Uterus (tissue), 2 donors: ENCODE measurements around the gene TMEM212.

Experiments
- POLR2A ChIP-seq, 2 donors: fragments of 450-650 bp; IDR thresholded peaks; one replicate each; pipeline ENCODE4 v1.6.1; 2016; ENCODE audit warnings: antibody characterized with exemption in 2 of 2, mild to moderate bottlenecking in 1 of 2, moderate library complexity in 1 of 2
- TF ChIP-seq, protein P1 (sequence below), 4 experiments: fragments of 200-600 bp in 2 of 4; fragments of 450-650 bp in 2 of 4; sonication (generic) in 2 of 4; IDR thresholded peaks; one replicate each; pipeline ENCODE4 v1.5.1; 2016 to 2019; ENCODE audit warnings: antibody characterized with exemption in 4 of 4, mild to moderate bottlenecking in 2 of 4, moderate library complexity in 1 of 4

DNA sequence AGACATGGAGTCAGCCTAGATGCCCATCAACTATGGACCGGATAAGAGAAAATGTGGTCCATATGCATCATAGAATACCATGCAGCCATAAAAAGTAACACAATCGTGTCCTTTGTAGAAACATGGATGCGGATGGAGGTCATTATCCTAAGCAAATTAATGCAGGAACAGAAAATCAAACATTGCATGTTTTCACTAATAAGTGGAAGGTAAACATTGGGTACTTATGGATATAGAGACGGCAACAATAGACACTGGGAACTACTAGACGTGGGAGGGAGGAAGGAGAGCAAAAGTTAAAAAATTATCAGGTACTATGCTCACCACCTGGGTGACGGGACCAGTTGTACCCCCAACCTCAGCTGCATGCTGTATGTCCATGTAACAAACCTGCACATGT, 35.3 kb upstream of the TMEM212 start:
- TF ChIP-seq, protein P1, sequence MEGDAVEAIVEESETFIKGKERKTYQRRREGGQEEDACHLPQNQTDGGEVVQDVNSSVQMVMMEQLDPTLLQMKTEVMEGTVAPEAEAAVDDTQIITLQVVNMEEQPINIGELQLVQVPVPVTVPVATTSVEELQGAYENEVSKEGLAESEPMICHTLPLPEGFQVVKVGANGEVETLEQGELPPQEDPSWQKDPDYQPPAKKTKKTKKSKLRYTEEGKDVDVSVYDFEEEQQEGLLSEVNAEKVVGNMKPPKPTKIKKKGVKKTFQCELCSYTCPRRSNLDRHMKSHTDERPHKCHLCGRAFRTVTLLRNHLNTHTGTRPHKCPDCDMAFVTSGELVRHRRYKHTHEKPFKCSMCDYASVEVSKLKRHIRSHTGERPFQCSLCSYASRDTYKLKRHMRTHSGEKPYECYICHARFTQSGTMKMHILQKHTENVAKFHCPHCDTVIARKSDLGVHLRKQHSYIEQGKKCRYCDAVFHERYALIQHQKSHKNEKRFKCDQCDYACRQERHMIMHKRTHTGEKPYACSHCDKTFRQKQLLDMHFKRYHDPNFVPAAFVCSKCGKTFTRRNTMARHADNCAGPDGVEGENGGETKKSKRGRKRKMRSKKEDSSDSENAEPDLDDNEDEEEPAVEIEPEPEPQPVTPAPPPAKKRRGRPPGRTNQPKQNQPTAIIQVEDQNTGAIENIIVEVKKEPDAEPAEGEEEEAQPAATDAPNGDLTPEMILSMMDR (IDR thresholded peaks at IDR 0.05) = no peak
- TF ChIP-seq POLR2A (IDR thresholded peaks at IDR 0.05) = no peak
